A549 (cell line): ENCODE results near the gene TMEM9. TPM values are rescaled to one million over a fixed set of nuclear protein-coding genes. Genes with fewer than 3 reads are reported as not detected.

Source experiments
- CBX8 ChIP-seq: fragments of 200-600 bp; sonication (generic); IDR thresholded peaks from 2 replicates; pipeline ENCODE4 v1.6.1; 2016
- CHD2 ChIP-seq: fragments of 150-350 bp; IDR thresholded peaks from 2 replicates; pipeline ENCODE4 v1.6.1; 2014; ENCODE audit warnings: low read length; ENCODE audit not compliant: partially characterized antibody
- EHF ChIP-seq: fragments of 250-450 bp; sonication (Bioruptor Pico); IDR thresholded peaks from 2 replicates; pipeline ENCODE4 v1.5.0; 2020; ENCODE audit warnings: mild to moderate bottlenecking
- ELK1 ChIP-seq: fragments of 150-350 bp; IDR thresholded peaks from 2 replicates; pipeline ENCODE4 v1.6.1; 2014; ENCODE audit warnings: low read depth, mild to moderate bottlenecking, low read length
- FOSB ChIP-seq: fragments of 250-450 bp; sonication (Bioruptor Pico); IDR thresholded peaks from 2 replicates; pipeline ENCODE4 v1.5.0; 2020; ENCODE audit warnings: mild to moderate bottlenecking, moderate library complexity
- FOXS1 ChIP-seq: fragments of 250-450 bp; sonication (Bioruptor Pico); IDR thresholded peaks from 2 replicates; pipeline ENCODE4 v1.5.0; 2020; ENCODE audit warnings: mild to moderate bottlenecking, moderate library complexity
- GATA3 ChIP-seq: IDR thresholded peaks from 2 replicates; pipeline ENCODE4 v1.6.1; 2012; ENCODE audit warnings: borderline replicate concordance
- HEYL ChIP-seq: fragments of 250-450 bp; sonication (Bioruptor Pico); IDR thresholded peaks from 2 replicates; pipeline ENCODE4 v1.8.0; 2021; ENCODE audit warnings: mild to moderate bottlenecking, moderate library complexity
- HOXA7 ChIP-seq: fragments of 250-450 bp; sonication (Bioruptor Pico); IDR thresholded peaks from 2 replicates; pipeline ENCODE4 v1.5.0; 2020; ENCODE audit warnings: mild to moderate bottlenecking, moderate library complexity
- HOXB13 ChIP-seq: fragments of 250-450 bp; sonication (Bioruptor Pico); IDR thresholded peaks from 2 replicates; pipeline ENCODE4 v1.5.0; 2020; ENCODE audit warnings: low read depth, mild to moderate bottlenecking, moderate library complexity
- HOXB5 ChIP-seq: fragments of 250-450 bp; sonication (Bioruptor Pico); IDR thresholded peaks from 2 replicates; pipeline ENCODE4 v1.5.0; 2020; ENCODE audit warnings: mild to moderate bottlenecking, moderate library complexity
- JUNB ChIP-seq: fragments of >200 bp; sonication (Bioruptor Twin); formaldehyde crosslinking; IDR thresholded peaks from 2 replicates; pipeline ENCODE4 v1.6.1; 2016
- KDM5A ChIP-seq: fragments of 200-600 bp; sonication (generic); IDR thresholded peaks from 2 replicates; pipeline ENCODE4 v1.6.1; 2016; ENCODE audit warnings: antibody characterized with exemption, mild to moderate bottlenecking
- MAFK ChIP-seq: fragments of 450-650 bp; IDR thresholded peaks from 2 replicates; pipeline ENCODE4 v1.6.1; 2014; ENCODE audit not compliant: partially characterized antibody
- NFE2L2 ChIP-seq: fragments of 150-350 bp; conservative IDR thresholded peaks from 2 replicates; pipeline ENCODE4 v1.6.1; 2014; ENCODE audit warnings: low read length
- NPAS2 ChIP-seq: fragments of 250-450 bp; sonication (Bioruptor Pico); IDR thresholded peaks from 2 replicates; pipeline ENCODE4 v1.8.0; 2022; ENCODE audit warnings: mild to moderate bottlenecking, moderate library complexity, borderline replicate concordance
- NR3C1 ChIP-seq: fragments of >200 bp; sonication (Bioruptor Twin); formaldehyde crosslinking; IDR thresholded peaks from 3 replicates; pipeline ENCODE4 v1.6.1; 2017
- RAD21 ChIP-seq, 2 experiments: fragments of >200 bp in 1 of 2; sonication (Bioruptor Twin) in 1 of 2; formaldehyde crosslinking in 1 of 2; IDR thresholded peaks in 1 of 2; conservative IDR thresholded peaks in 1 of 2; 2 replicates in 1 of 2; 3 replicates in 1 of 2; pipeline ENCODE4 v1.6.1; 2012 to 2018; ENCODE audit warnings: inconsistent platforms in 1 of 2
- RFX5 ChIP-seq: fragments of 450-650 bp; IDR thresholded peaks from 2 replicates; pipeline ENCODE4 v1.7.1; 2014; ENCODE audit warnings: antibody characterized with exemption, mild to moderate bottlenecking, moderate library complexity
- RNF2 ChIP-seq: fragments of 200-600 bp; sonication (generic); IDR thresholded peaks from 2 replicates; pipeline ENCODE4 v1.6.1; 2016; ENCODE audit warnings: low read depth, mild to moderate bottlenecking, antibody characterized with exemption, moderate library complexity, borderline replicate concordance
- USF2 ChIP-seq: fragments of 450-650 bp; IDR thresholded peaks from 2 replicates; pipeline ENCODE4 v1.6.1; 2014; ENCODE audit warnings: antibody characterized with exemption
- ZFP36 ChIP-seq: fragments of 450-650 bp; IDR thresholded peaks from 2 replicates; pipeline ENCODE4 v1.6.1; 2014; ENCODE audit warnings: borderline replicate concordance; ENCODE audit not compliant: partially characterized antibody
- ZNF302 ChIP-seq: fragments of 250-450 bp; sonication (Bioruptor Pico); IDR thresholded peaks from 2 replicates; pipeline ENCODE4 v1.9.0; 2021; ENCODE audit warnings: inconsistent platforms, mild to moderate bottlenecking, moderate library complexity
- polyA plus RNA-seq, 4 experiments: library from polyadenylated mRNA; depleted of rRNA in 3 of 4; stranded (reverse); fragments of >200 nt; fragmentation: RNase III in 1 of 4; extraction: RNeasy Plus Mini Kit Qiagen cat#74134 plus additional on column Dnase treatment in 1 of 4; gene quantifications; 2 replicates in 3 of 4; 3 replicates in 1 of 4; pipeline ENCODE4 v1.2.3, GENCODE V29; 2011 to 2017
- TF ChIP-seq, protein P1 (sequence below): fragments of >200 bp; sonication (Bioruptor Twin); formaldehyde crosslinking; IDR thresholded peaks from 2 replicates; pipeline ENCODE4 v1.6.1; 2016
- TF ChIP-seq, protein P2 (sequence below): fragments of 250-450 bp; sonication (Bioruptor Pico); IDR thresholded peaks from 2 replicates; pipeline ENCODE4 v1.5.0; 2020; ENCODE audit warnings: low read depth, mild to moderate bottlenecking, moderate library complexity
- TF ChIP-seq, protein P3 (sequence below): fragments of >200 bp; sonication (Bioruptor Twin); formaldehyde crosslinking; IDR thresholded peaks from 3 replicates; pipeline ENCODE4 v1.5.1; 2016
- TF ChIP-seq, protein P4 (sequence below): fragments of 250-450 bp; sonication (Bioruptor Pico); IDR thresholded peaks from 2 replicates; pipeline ENCODE4 v1.5.0; 2021; ENCODE audit warnings: mild to moderate bottlenecking, moderate library complexity, borderline replicate concordance

Gene TMEM9
- polyA plus RNA-seq, 2 of the 4 experiments (the other 2 are of a cell fraction) = 86.8 to 97.0 TPM

GRCh38 chr1:201171063-201172036 lies 17.1 kb upstream of the TMEM9 start (continued):
- TF ChIP-seq ELK1 (no peak), ZNF302 (CRISPR knock-in tag) (no peak), HOXB5 (CRISPR knock-in tag) (no peak), GATA3 (no peak), FOSB (no peak), KDM5A (no peak), ZFP36 (no peak), EHF (CRISPR knock-in tag) (no peak), RFX5 (no peak), HOXB13 (no peak), RAD21 (conservative IDR thresholded peaks at IDR 0.05 in 1 of 2, IDR thresholded peaks at IDR 0.05 in 1 of 2) (peak in 1 of 2 experiments; percentile 34; a peak in 1 of 5 replicates), MAFK (no peak), RNF2 (0 out of 2 replicates have a peak, but pooled peaks have one; percentile 59), CBX8 (no peak), HEYL (CRISPR knock-in tag) (no peak), HOXA7 (CRISPR knock-in tag) (no peak), CHD2 (no peak), FOXS1 (CRISPR knock-in tag) (no peak), NR3C1 (no peak), NFE2L2 (no peak), USF2 (no peak), JUNB (no peak), NPAS2 (CRISPR knock-in tag) (no peak)
- TF ChIP-seq, protein P1, sequence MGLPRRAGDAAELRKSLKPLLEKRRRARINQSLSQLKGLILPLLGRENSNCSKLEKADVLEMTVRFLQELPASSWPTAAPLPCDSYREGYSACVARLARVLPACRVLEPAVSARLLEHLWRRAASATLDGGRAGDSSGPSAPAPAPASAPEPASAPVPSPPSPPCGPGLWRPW = no peak
- TF ChIP-seq, protein P2, sequence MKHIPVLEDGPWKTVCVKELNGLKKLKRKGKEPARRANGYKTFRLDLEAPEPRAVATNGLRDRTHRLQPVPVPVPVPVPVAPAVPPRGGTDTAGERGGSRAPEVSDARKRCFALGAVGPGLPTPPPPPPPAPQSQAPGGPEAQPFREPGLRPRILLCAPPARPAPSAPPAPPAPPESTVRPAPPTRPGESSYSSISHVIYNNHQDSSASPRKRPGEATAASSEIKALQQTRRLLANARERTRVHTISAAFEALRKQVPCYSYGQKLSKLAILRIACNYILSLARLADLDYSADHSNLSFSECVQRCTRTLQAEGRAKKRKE (CRISPR knock-in tag) = no peak
- TF ChIP-seq, protein P3, sequence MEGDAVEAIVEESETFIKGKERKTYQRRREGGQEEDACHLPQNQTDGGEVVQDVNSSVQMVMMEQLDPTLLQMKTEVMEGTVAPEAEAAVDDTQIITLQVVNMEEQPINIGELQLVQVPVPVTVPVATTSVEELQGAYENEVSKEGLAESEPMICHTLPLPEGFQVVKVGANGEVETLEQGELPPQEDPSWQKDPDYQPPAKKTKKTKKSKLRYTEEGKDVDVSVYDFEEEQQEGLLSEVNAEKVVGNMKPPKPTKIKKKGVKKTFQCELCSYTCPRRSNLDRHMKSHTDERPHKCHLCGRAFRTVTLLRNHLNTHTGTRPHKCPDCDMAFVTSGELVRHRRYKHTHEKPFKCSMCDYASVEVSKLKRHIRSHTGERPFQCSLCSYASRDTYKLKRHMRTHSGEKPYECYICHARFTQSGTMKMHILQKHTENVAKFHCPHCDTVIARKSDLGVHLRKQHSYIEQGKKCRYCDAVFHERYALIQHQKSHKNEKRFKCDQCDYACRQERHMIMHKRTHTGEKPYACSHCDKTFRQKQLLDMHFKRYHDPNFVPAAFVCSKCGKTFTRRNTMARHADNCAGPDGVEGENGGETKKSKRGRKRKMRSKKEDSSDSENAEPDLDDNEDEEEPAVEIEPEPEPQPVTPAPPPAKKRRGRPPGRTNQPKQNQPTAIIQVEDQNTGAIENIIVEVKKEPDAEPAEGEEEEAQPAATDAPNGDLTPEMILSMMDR = 0 out of 3 replicates have a peak, but pooled peaks have one; percentile 15
- TF ChIP-seq, protein P4, sequence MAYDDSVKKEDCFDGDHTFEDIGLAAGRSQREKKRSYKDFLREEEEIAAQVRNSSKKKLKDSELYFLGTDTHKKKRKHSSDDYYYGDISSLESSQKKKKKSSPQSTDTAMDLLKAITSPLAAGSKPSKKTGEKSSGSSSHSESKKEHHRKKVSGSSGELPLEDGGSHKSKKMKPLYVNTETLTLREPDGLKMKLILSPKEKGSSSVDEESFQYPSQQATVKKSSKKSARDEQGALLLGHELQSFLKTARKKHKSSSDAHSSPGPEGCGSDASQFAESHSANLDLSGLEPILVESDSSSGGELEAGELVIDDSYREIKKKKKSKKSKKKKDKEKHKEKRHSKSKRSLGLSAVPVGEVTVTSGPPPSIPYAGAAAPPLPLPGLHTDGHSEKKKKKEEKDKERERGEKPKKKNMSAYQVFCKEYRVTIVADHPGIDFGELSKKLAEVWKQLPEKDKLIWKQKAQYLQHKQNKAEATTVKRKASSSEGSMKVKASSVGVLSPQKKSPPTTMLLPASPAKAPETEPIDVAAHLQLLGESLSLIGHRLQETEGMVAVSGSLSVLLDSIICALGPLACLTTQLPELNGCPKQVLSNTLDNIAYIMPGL (CRISPR knock-in tag) = no peak
